Measurements from ENCODE around the gene FYN. TPM values are rescaled to one million over a fixed set of nuclear protein-coding genes. Genes with fewer than 3 reads are reported as not detected.

FYN gene
- total RNA-seq, 4 donors from 2014 or later = 16.3 to 288 (median 52.2) TPM

DNA sequence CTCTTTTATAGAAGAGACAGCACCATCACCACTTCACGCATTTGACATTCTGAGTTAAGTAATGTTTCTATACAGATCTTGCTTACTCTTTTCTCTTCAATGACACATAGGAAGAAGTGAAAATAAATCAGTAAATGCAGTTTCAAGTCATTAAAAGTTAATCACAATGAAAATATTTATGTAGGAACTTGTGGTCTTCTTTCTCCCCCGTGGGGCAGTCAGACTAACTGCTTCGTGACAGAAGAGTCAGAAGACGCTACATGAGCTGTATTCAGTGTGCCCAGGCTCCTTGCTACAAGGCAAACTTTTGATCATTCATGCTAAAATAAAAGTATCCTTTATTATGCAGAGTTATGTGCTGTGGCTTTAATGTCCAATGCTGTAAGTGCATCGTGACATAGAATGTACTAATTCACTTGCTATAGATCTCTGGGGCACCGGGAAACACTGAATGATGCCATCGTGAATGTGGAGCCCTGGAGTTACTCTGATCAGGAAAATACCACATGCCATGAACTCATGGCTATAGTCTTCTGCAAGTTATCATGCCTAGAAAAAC is 149.8 kb downstream of the FYN start:
- 79 to 94% methylated on average over 7 of the region's 7 CpGs for WGBS, 2 donors (ENCODE audit: low coverage in 1 of 2)
- Histone ChIP-seq H3K9me3 (no peaks in the 10 kb centered on the region), H3K27me3 (no peaks in the 10 kb centered on the region), H3K36me3 (no peaks in the 10 kb centered on the region), H3K4me3 (no peak overlapping the region), H3K4me1 (peaks cover 0 to 20% (median 6%) of the 10 kb centered on the region in 4 donors), H3K27ac (no peak overlapping the region)
- in situ Hi-C loops (cut with MboI; ENCODE audit: low pct_ligation_motif_present in 1 of 4, low pct_unique_long_range_greater_than_20kb in 1 of 4, low sequenced_read_pairs in 3 of 4) = no loop called here
- intact Hi-C loops (cut with DNase I; ENCODE audit: low total_unique reads) = no loop called here
- TF ChIP-seq EP300 (IDR thresholded peaks at IDR 0.05; ENCODE audit: low read depth) (no peak), POLR2A (IDR thresholded peaks at IDR 0.05) (no peak), POLR2AphosphoS5 (IDR thresholded peaks at IDR 0.05) (no peak)
- TF ChIP-seq, protein P1, sequence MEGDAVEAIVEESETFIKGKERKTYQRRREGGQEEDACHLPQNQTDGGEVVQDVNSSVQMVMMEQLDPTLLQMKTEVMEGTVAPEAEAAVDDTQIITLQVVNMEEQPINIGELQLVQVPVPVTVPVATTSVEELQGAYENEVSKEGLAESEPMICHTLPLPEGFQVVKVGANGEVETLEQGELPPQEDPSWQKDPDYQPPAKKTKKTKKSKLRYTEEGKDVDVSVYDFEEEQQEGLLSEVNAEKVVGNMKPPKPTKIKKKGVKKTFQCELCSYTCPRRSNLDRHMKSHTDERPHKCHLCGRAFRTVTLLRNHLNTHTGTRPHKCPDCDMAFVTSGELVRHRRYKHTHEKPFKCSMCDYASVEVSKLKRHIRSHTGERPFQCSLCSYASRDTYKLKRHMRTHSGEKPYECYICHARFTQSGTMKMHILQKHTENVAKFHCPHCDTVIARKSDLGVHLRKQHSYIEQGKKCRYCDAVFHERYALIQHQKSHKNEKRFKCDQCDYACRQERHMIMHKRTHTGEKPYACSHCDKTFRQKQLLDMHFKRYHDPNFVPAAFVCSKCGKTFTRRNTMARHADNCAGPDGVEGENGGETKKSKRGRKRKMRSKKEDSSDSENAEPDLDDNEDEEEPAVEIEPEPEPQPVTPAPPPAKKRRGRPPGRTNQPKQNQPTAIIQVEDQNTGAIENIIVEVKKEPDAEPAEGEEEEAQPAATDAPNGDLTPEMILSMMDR (IDR thresholded peaks at IDR 0.05) = no peak
- DNase-seq = no peak

DNA sequence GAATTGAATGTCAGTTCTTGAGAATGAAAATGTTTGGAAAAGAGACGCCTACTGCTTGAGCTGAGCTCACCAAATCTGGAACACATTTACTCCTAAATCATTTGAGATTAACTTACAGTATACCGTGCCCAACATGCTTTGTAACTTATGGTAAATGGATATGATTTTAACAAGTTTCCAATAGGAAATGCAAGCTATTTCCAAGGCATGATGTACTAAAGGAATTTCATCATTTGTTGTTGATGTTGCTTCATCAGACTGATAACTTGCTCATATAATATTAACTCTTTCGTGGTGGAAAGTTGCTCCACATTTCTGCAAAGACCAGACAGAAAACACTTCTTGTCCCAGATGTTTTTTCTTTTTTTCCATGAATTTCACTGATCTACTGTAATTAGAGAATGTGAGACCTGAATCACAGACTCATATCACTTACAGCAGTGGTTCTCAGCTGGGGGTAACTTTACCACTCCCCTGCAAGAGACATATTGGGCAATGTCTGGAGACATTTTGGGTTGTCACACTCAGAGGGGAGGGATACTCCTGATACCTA is 151.0 kb downstream of the FYN start:
- intact Hi-C loops (cut with DNase I; ENCODE audit: low total_unique reads) = no loop called here
- WGBS, 2 donors (ENCODE audit: low coverage in 1 of 2) = 62 to 70% methylated on average over 3 of the region's 3 CpGs

DNA sequence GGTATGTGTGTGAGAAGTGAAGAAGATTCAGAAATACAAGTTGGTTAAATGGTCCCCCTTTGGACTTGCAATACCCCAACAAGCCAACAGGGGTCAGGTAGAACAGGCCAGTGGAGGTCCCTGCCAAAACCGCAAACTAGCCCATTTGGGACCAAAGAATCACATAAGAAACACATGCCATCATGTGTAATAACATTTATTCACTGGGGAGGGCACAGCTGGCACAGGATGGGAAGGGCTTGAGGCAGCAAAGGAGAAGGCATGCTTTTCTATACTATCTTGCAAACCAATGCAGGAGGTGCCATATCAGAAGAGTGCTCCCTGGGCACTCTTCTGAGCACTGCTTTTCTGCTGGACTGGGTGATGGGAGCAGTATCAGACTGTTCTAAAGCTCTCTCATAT is 151.5 kb downstream of the FYN start:
- Histone ChIP-seq H3K36me3 (no peaks in the 10 kb centered on the region), H3K4me3 (no peak overlapping the region), H3K27ac (peak overlapping the region in 2 of 4 donors; percentile 11 to 39), H3K4me1 (peaks cover 0 to 20% (median 6%) of the 10 kb centered on the region in 4 donors), H3K27me3 (no peaks in the 10 kb centered on the region), H3K9me3 (no peaks in the 10 kb centered on the region)
- in situ Hi-C loops (cut with MboI; ENCODE audit: low pct_ligation_motif_present in 1 of 4, low pct_unique_long_range_greater_than_20kb in 1 of 4, low sequenced_read_pairs in 3 of 4) = no loop called here
- DNase-seq = no peak
- TF ChIP-seq, protein P1 (IDR thresholded peaks at IDR 0.05) = peak; percentile 35 to 51 (median 43)
- TF ChIP-seq POLR2AphosphoS5 (IDR thresholded peaks at IDR 0.05) (no peak), POLR2A (IDR thresholded peaks at IDR 0.05) (no peak), EP300 (IDR thresholded peaks at IDR 0.05; ENCODE audit: low read depth) (no peak)
- intact Hi-C loops (cut with DNase I; ENCODE audit: low total_unique reads) = no loop called here
- 73% methylated on average over 1 of the region's 1 CpG; no CpG with 5 or more reads in 1 of the 2 donors for WGBS, 2 donors (ENCODE audit: low coverage in 1 of 2)

More for the DNA sequence above, 151.0 kb downstream of the FYN start:
- no peak for DNase-seq
- Histone ChIP-seq H3K27ac (peak overlapping the region in 2 of 4 donors; percentile 11 to 39), H3K9me3 (no peaks in the 10 kb centered on the region), H3K36me3 (no peaks in the 10 kb centered on the region), H3K4me3 (no peak overlapping the region), H3K4me1 (peaks cover 0 to 20% (median 6%) of the 10 kb centered on the region in 4 donors), H3K27me3 (no peaks in the 10 kb centered on the region)
- TF ChIP-seq POLR2A (IDR thresholded peaks at IDR 0.05) (no peak), POLR2AphosphoS5 (IDR thresholded peaks at IDR 0.05) (no peak), EP300 (IDR thresholded peaks at IDR 0.05; ENCODE audit: low read depth) (no peak)
- TF ChIP-seq, protein P1 (IDR thresholded peaks at IDR 0.05) = no peak
- in situ Hi-C loops (cut with MboI; ENCODE audit: low pct_ligation_motif_present in 1 of 4, low pct_unique_long_range_greater_than_20kb in 1 of 4, low sequenced_read_pairs in 3 of 4) = no loop called here

DNA sequence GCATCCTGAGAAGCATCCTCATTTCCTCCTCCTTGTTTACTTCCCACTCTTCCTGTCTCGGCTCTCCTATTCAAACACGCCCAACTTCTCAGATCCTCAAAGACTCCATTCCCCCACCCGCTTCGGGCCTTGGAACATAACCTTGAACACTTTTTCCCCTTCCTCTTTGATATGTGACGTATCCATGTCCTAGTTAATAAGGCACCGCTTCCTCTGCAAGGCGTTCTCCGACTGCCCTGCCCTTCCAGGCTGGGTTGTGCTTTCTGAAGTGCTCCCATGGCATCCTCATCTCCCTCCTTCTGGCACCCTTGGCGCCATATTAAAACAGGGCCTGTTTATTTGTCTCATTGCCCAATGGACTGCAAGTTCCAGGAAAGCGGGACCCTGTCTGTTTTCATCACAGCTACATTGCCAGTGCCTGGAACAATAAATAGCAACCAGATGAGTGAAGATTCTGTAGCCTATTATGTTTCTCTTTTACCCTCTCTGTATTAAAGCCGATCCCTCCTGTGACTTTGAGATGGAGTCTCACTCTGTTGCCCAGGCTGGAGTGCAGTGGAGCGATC is 152.2 kb downstream of the FYN start:
- in situ Hi-C loops (cut with MboI; ENCODE audit: low pct_ligation_motif_present in 1 of 4, low pct_unique_long_range_greater_than_20kb in 1 of 4, low sequenced_read_pairs in 3 of 4) = no loop called here
- intact Hi-C loops (cut with DNase I; ENCODE audit: low total_unique reads) = no loop called here
- WGBS, 2 donors (ENCODE audit: low coverage in 1 of 2) = 91 to 100% methylated on average over 2 to 12 of the region's 12 CpGs

More for the DNA sequence above, 152.2 kb downstream of the FYN start:
- DNase-seq = no peak
- H3K4me3 ChIP-seq = no peak overlapping the region
- H3K27me3 ChIP-seq = no peaks in the 10 kb centered on the region
- no peak overlapping the region for H3K27ac ChIP-seq
- no peaks in the 10 kb centered on the region for H3K9me3 ChIP-seq
- H3K4me1 ChIP-seq = peaks cover 0 to 20% (median 6%) of the 10 kb centered on the region in 4 donors
- TF ChIP-seq EP300 (IDR thresholded peaks at IDR 0.05; ENCODE audit: low read depth) = no peak
- TF ChIP-seq POLR2A (IDR thresholded peaks at IDR 0.05) = no peak
- TF ChIP-seq POLR2AphosphoS5 (IDR thresholded peaks at IDR 0.05) = no peak
- TF ChIP-seq, protein P1 (IDR thresholded peaks at IDR 0.05) = no peak
- no peaks in the 10 kb centered on the region for H3K36me3 ChIP-seq

All from transverse colon (tissue), 4 donors.